H1 (cell line): Measurements from ENCODE around the gene PPFIBP2. TPM values are rescaled to one million over a fixed set of nuclear protein-coding genes. Genes with fewer than 3 reads are reported as not detected.

Source experiments
- ATF2 ChIP-seq: IDR thresholded peaks from 2 replicates; pipeline ENCODE4 v1.6.1; 2012; ENCODE audit warnings: low read length, inconsistent platforms
- CHD2 ChIP-seq: IDR thresholded peaks from 2 replicates; pipeline ENCODE4 v1.6.1; 2012; ENCODE audit warnings: low read length, improper control_type of control experiment
- HDAC2 ChIP-seq, 2 experiments: fragments of 300-600 bp in 1 of 2; sonication (generic) in 1 of 2; IDR thresholded peaks; 2 replicates each; pipeline ENCODE4 v1.6.1; 2011 to 2012; ENCODE audit warnings: low read depth in 2 of 2, low read length in 2 of 2, mild to moderate bottlenecking in 2 of 2, moderate library complexity in 2 of 2, borderline replicate concordance in 1 of 2, inconsistent platforms in 1 of 2
- HDAC6 ChIP-seq: IDR thresholded peaks from one replicate; pipeline ENCODE4 v1.7.1; 2012; ENCODE audit warnings: low read depth, mild to moderate bottlenecking, inconsistent platforms, low read length, moderate library complexity
- POLR2A ChIP-seq, 2 experiments: IDR thresholded peaks; 1 replicate in 1 of 2; 2 replicates in 1 of 2; pipeline ENCODE4 v1.6.1; 2011; ENCODE audit warnings: low read depth in 2 of 2, low read length in 2 of 2, mild to moderate bottlenecking in 2 of 2; ENCODE audit errors: control extremely low read depth in 1 of 2
- POU5F1 ChIP-seq: IDR thresholded peaks from 2 replicates; pipeline ENCODE4 v1.6.1; 2011; ENCODE audit warnings: low read depth, mild to moderate bottlenecking, low read length, moderate library complexity
- polyA plus RNA-seq, 7 experiments: library from polyadenylated mRNA; depleted of rRNA in 3 of 7; stranded (reverse) in 5 of 7; unstranded in 2 of 7; fragments of >200 nt in 5 of 7; fragments of 200-250 nt in 2 of 7; gene quantifications; 1 replicate in 5 of 7; 2 replicates in 1 of 7; 4 replicates in 1 of 7; pipeline versions ENCODE4 v1.2.1 to v1.2.3, GENCODE V29; 2011 to 2013; ENCODE audit warnings: missing spikeins in 2 of 7, mixed read lengths in 2 of 7
- total RNA-seq: library from RNA; stranded (reverse); fragmentation: NEBNext Ultra II Directional; extraction: Animal tissue kit (Norgen Biotek cat#: 25700); gene quantifications from 2 replicates; pipeline ENCODE4 v1.2.1, GENCODE V29; 2021

Gene PPFIBP2
- total and polyA plus RNA-seq, 2 of the 8 experiments (the other 6 are each of a cell fraction or from before 2014, with no cell fraction given), result 5.5 to 9.8 TPM

- TF ChIP-seq ATF2, result no peak
- TF ChIP-seq CHD2, result no peak
- TF ChIP-seq POU5F1, result no peak
- no peak for TF ChIP-seq POLR2A (IDR thresholded peaks at IDR 0.05; ENCODE audit: control extremely low read depth in 1 of 2, low read depth in 2 of 2, low read length in 2 of 2)
- TF ChIP-seq HDAC6, result no peak
- TF ChIP-seq HDAC2 (IDR thresholded peaks at IDR 0.05; ENCODE audit: borderline replicate concordance in 1 of 2, low read depth in 2 of 2, low read length in 2 of 2), result no peak
Measured at GRCh38 chr11:7590529-7590928, 76.7 kb downstream of the PPFIBP2 start (continued).
